Thoracic aorta (tissue), 2 donors: Measurements from ENCODE around the gene MAB21L2. TPM values are rescaled to one million over a fixed set of nuclear protein-coding genes. Genes with fewer than 3 reads are reported as not detected.
"Not testable (repeated sequence)": the region's sequence is repeated elsewhere in the genome, so short reads cannot be mapped to it uniquely, and the experiment has no call there.

Source experiments
- ATAC-seq: fragments of 150-250 bp; one replicate; pipeline ENCODE4 v1.8.0; 2017; ENCODE audit warnings: low read depth; ENCODE audit not compliant: insufficient number of reproducible peaks, low FRiP score
- DNase-seq: peaks from one replicate; pipeline ENCODE4 v3.0.0-alpha.2; 2020; ENCODE audit warnings: low spot score
- H3K27ac ChIP-seq, 2 donors: fragments of 200-600 bp; sonication (generic); 1 replicate in 1 of 2; 2 replicates in 1 of 2; pipeline ENCODE4 v1.5.1; 2016; ENCODE audit warnings: mild to moderate bottlenecking in 2 of 2, moderate library complexity in 2 of 2
- H3K27me3 ChIP-seq: fragments of 200-600 bp; sonication (generic); replicated peaks from 2 replicates; pipeline ENCODE4 v1.6.0; 2016; ENCODE audit warnings: mild to moderate bottlenecking; ENCODE audit not compliant: insufficient read depth
- H3K36me3 ChIP-seq: fragments of 200-600 bp; sonication (generic); one replicate; pipeline ENCODE4 v1.5.1; 2016
- H3K4me1 ChIP-seq, 2 donors: fragments of 200-600 bp; sonication (generic); 1 replicate in 1 of 2; 2 replicates in 1 of 2; pipeline versions ENCODE4 v1.5.1 to v1.6.0; 2016; ENCODE audit warnings: low read depth in 2 of 2, mild to moderate bottlenecking in 1 of 2; ENCODE audit not compliant: control insufficient read depth in 1 of 2
- H3K4me3 ChIP-seq: fragments of 200-600 bp; sonication (generic); 2 replicates; pipeline ENCODE4 v1.5.1; 2016; ENCODE audit warnings: mild to moderate bottlenecking
- H3K9me3 ChIP-seq: fragments of 200-600 bp; sonication (generic); 2 replicates; pipeline ENCODE4 v1.5.1; 2016
- total RNA-seq, 2 donors: library from RNA; depleted of rRNA; stranded (reverse); fragments of >200 nt; gene quantifications; one replicate each; pipeline versions ENCODE4 v1.1.0 to v1.2.3, GENCODE V29; 2016
- TF ChIP-seq, protein P1 (sequence below): fragments of 200-600 bp; sonication (generic); IDR thresholded peaks from one replicate; pipeline ENCODE4 v1.5.1; 2019; ENCODE audit warnings: antibody characterized with exemption

MAB21L2 gene
- total RNA-seq: 10 to 100 TPM in 1 of 2 donors, not detected in 1; 13.9 TPM

DNA sequence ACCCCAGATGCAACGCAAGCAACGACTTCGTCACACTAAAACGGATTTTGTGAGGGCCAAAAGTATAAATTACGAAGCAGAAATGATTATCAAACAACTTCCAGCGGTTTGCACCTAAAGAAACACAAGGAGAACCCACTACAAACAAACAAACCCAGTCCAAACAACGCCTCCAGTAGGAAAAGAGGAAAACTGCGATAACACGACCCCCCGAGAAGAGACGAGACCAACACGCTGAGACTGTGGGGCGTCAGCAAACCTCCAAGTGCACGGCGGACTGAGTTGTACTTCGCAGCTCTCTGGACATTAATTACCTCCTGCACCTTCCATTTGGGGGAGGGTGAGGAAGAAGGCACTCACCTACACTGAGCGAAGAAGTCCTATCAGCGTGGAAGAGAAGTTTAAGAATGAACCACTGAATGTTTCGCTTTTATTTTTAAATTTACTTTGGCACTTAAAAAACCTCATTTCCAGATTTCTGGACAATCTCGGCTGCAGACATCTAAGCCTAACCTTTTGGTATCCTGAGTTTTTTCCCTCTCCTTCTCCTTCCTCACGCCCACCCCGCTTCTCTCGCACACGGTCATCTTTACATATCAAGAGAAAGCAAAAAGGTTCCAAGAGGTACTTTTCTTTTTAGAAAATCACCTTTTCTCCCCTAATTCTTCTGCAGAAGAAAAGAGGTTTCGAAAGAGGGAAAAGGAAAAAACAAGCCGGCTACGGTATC lies at the start of gene MAB21L2:
Gene MAB21L2 (plus strand): TSS at position 6 of the 727 bp plus-strand sequence. CDS start 879 bp downstream, outside the sequence.
- DNase-seq: no peak
- Histone ChIP-seq H3K27me3 (no peaks in the 10 kb centered on the region), H3K4me1 (no peaks in the 10 kb centered on the region), H3K4me3 (peak within 1 kb of the TSS; percentile 63), H3K9me3 (no peaks in the 10 kb centered on the region), H3K27ac (no peak within 1 kb of the TSS), H3K36me3 (no peaks in the 10 kb centered on the region)
- ATAC-seq: no peak
- TF ChIP-seq, protein P1, sequence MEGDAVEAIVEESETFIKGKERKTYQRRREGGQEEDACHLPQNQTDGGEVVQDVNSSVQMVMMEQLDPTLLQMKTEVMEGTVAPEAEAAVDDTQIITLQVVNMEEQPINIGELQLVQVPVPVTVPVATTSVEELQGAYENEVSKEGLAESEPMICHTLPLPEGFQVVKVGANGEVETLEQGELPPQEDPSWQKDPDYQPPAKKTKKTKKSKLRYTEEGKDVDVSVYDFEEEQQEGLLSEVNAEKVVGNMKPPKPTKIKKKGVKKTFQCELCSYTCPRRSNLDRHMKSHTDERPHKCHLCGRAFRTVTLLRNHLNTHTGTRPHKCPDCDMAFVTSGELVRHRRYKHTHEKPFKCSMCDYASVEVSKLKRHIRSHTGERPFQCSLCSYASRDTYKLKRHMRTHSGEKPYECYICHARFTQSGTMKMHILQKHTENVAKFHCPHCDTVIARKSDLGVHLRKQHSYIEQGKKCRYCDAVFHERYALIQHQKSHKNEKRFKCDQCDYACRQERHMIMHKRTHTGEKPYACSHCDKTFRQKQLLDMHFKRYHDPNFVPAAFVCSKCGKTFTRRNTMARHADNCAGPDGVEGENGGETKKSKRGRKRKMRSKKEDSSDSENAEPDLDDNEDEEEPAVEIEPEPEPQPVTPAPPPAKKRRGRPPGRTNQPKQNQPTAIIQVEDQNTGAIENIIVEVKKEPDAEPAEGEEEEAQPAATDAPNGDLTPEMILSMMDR: no peak

- no peak for ATAC-seq
These were observed 48.3 kb upstream of the MAB21L2 start for GRCh38 chr4:150533673-150534072.

DNA sequence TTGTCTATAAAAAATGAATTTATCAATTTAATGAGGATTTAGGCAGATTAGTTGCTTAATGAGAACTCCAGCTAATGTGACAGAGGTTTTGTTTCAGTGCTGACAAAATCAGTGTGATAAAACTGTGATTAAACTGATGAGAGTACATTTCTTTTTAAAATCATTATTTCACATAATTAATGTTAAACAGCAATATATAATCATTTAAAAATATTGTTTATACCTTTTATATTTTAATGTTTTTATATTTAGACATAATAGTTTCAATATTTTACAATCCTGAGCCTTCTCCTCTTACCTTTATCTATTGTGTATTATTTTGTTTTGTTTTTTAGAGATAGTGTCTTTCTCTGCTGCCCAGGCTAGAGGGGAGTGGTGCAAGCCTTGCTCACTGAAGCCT lies 47.1 kb upstream of the MAB21L2 start:
- TF ChIP-seq, protein P1: no peak
- Histone ChIP-seq H3K4me1 (no peaks in the 10 kb centered on the region), H3K27ac (no peak overlapping the region), H3K4me3 (no peak overlapping the region), H3K27me3 (no peaks in the 10 kb centered on the region), H3K9me3 (no peaks in the 10 kb centered on the region), H3K36me3 (no peaks in the 10 kb centered on the region)
- ATAC-seq: no peak
- no peak for DNase-seq

More at GRCh38 chr4:150533673-150534072, 48.3 kb upstream of the MAB21L2 start:
- Histone ChIP-seq H3K4me3 (no peak overlapping the region), H3K36me3 (no peaks in the 10 kb centered on the region), H3K4me1 (no peaks in the 10 kb centered on the region), H3K27me3 (no peaks in the 10 kb centered on the region), H3K9me3 (no peaks in the 10 kb centered on the region), H3K27ac (no peak overlapping the region)
- no peak for DNase-seq
- TF ChIP-seq, protein P1: no peak

DNA sequence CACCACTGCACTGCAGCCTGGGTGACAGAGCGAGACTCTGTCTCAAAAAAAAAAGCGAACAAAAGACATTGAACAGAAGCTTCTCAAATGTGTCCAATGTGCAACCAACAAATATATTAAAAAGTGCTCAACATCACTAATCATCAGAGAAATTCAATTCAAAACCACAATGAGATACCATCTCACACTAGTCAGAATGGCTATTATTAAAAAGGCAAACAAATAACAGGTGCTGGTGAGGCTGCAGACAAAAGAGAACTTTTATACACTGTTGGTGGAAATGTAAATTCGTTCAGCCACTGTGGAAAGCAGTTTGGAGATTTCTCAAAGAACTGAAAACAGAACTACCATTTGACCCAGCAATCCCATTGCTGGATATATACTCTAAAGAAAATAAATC lies 44.0 kb upstream of the MAB21L2 start:
- H3K36me3 ChIP-seq, H3K4me1 ChIP-seq, DNase-seq, H3K9me3 ChIP-seq, H3K27ac ChIP-seq, ATAC-seq, H3K4me3 ChIP-seq, H3K27me3 ChIP-seq: not testable (repeated sequence)

DNA sequence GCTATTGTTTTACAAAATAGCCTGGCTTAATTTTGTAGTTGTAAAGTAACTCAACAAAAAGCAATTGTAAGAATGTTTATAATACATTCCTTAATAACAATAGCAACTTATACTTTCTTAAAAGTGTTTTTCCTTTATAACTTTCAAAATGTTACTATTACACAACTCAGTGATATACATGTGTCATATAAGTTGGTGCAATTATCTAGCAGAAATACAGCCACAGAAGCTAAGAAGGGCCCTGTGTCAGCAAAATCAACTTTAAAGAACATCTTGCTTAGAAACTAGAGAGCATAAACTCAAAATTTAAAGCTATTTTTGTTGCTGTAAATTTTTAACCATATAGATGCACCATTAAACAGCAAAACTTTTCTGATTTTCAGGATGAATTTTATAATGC lies 41.4 kb upstream of the MAB21L2 start:
- DNase-seq (no peak), ATAC-seq (no peak)
- Histone ChIP-seq H3K4me3 (no peak overlapping the region), H3K36me3 (no peaks in the 10 kb centered on the region), H3K4me1 (no peaks in the 10 kb centered on the region), H3K27ac (no peak overlapping the region), H3K27me3 (no peaks in the 10 kb centered on the region), H3K9me3 (no peaks in the 10 kb centered on the region)
- TF ChIP-seq, protein P1: no peak

DNA sequence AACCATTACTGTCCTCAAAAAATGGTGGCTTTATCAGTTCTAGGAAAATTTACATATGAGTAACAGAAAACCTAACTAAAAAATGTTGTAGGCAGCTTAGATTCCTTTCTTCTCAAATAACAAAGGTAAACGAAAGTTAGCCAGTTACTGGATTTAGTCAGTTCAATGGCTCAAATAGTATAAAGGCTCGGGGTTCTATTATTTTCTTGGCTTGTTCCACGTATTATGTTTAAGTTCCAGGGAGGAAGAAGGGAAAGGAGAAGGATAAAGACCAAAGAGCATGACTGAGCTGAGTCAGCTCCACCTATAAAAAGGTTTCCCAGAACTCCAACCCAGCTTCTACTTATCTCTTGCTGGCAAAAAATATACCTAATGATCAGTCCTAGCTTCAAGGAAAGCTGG lies 41.0 kb upstream of the MAB21L2 start:
- no peaks in the 10 kb centered on the region for H3K9me3 ChIP-seq
- H3K27me3 ChIP-seq: no peaks in the 10 kb centered on the region
- H3K4me1 ChIP-seq: no peaks in the 10 kb centered on the region
- TF ChIP-seq, protein P1: no peak
- no peaks in the 10 kb centered on the region for H3K36me3 ChIP-seq
- DNase-seq: no peak
- H3K27ac ChIP-seq: no peak overlapping the region
- H3K4me3 ChIP-seq: no peak overlapping the region
- no peak for ATAC-seq
